Stimulated activated CD8-positive, alpha-beta memory T cell treated with anti-CD3 and anti-CD28 coated beads, Interleukin-15, amount 100 ng/mL, for 4 hours (primary cell): ENCODE data around the gene NT5M.

ENCODE experiments used
- DNase-seq, 2 donors: peaks; one replicate each; pipeline ENCODE4 v3.0.0-alpha.2; 2020; ENCODE audit warnings: low read depth in 2 of 2

Gene NT5M

GRCh38 chr17:17303847-17304490, 796 bp downstream of the NT5M start:
- DNase-seq, result no peak

GRCh38 chr17:17304521-17304985, 1.4 kb downstream of the NT5M start:
- DNase-seq, result no peak

- no peak for DNase-seq
Measured at GRCh38 chr17:17305281-17305801, 2.2 kb downstream of the NT5M start.

- DNase-seq, result no peak
Measured at GRCh38 chr17:17309356-17309755, 6.2 kb downstream of the NT5M start.

- DNase-seq, result peak; percentile 41 to 54
Measured at GRCh38 chr17:17313350-17313991, 10.3 kb downstream of the NT5M start.

- no peak for DNase-seq
Measured at GRCh38 chr17:17314501-17315071, 11.4 kb downstream of the NT5M start.

- no peak for DNase-seq
Measured at GRCh38 chr17:17315142-17315821, 12.1 kb downstream of the NT5M start.

GRCh38 chr17:17320188-17320910, 17.2 kb downstream of the NT5M start:
- DNase-seq, result no peak

GRCh38 chr17:17320911-17321220, 17.7 kb downstream of the NT5M start:
- DNase-seq, result no peak

GRCh38 chr17:17321356-17322025, 18.3 kb downstream of the NT5M start:
- no peak for DNase-seq

GRCh38 chr17:17322516-17323510, 19.6 kb downstream of the NT5M start:
- DNase-seq, result no peak

- DNase-seq, result no peak
Measured at GRCh38 chr17:17324616-17325015, 21.4 kb downstream of the NT5M start.

GRCh38 chr17:17325228-17325627, 22.1 kb downstream of the NT5M start:
- DNase-seq, result no peak

- no peak for DNase-seq
Measured at GRCh38 chr17:17325816-17326215, 22.6 kb downstream of the NT5M start.

GRCh38 chr17:17326275-17326875, 23.2 kb downstream of the NT5M start:
- no peak for DNase-seq

- no peak for DNase-seq
Measured at GRCh38 chr17:17328251-17328650, 25.1 kb downstream of the NT5M start.

- DNase-seq, result no peak
Measured at GRCh38 chr17:17341452-17341851, 38.3 kb downstream of the NT5M start.

- DNase-seq, result no peak
Measured at GRCh38 chr17:17342242-17342945, 39.2 kb downstream of the NT5M start.

- no peak for DNase-seq
Measured at GRCh38 chr17:17343160-17343735, 40.1 kb downstream of the NT5M start.
